Mucosa of stomach (tissue), 1 donor: ENCODE data around the gene MTCL1.

Experiments used
- H3K27me3 ChIP-seq: one replicate; pipeline ENCODE4 v1.7.0; 2013; ENCODE audit warnings: mild to moderate bottlenecking, low read length; ENCODE audit not compliant: control insufficient read depth, insufficient read depth
- H3K36me3 ChIP-seq: one replicate; pipeline ENCODE4 v1.7.0; 2013; ENCODE audit warnings: low read length; ENCODE audit not compliant: control insufficient read depth, insufficient read depth
- H3K4me1 ChIP-seq: one replicate; pipeline ENCODE4 v1.7.0; 2013; ENCODE audit warnings: mild to moderate bottlenecking, low read length; ENCODE audit not compliant: control insufficient read depth, insufficient read depth
- H3K4me3 ChIP-seq: one replicate; pipeline ENCODE4 v1.7.0; 2013; ENCODE audit warnings: low read length
- H3K9ac ChIP-seq: one replicate; pipeline ENCODE4 v1.7.0; 2013; ENCODE audit warnings: mild to moderate bottlenecking, low read length, moderate library complexity
- H3K9me3 ChIP-seq: one replicate; pipeline ENCODE4 v1.7.0; 2013; ENCODE audit warnings: mild to moderate bottlenecking, low read length, moderate library complexity; ENCODE audit not compliant: control insufficient read depth
- donor health status: Pancreatic carcinoma.

MTCL1 gene

DNA sequence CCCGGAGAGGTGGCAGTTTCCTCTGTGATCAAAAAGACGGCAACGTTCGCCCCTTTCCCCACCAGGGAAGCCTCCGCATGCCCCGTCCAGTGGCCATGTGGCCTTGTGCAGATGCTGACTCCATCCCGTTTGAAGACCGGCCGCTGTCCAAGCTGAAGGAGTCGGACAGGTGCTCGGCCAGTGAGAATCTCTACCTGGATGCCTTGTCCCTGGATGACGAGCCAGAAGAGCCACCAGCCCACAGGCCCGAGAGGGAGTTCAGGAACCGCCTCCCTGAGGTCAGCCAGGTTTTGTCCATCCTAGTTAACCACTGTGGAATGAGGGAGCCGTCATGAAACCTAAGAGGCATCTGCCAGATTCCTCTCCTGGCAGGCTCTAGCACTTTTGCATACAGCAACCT, 113.6 kb downstream of the MTCL1 start:
- H3K4me1 ChIP-seq: peaks cover 6% of the 10 kb centered on the region

DNA sequence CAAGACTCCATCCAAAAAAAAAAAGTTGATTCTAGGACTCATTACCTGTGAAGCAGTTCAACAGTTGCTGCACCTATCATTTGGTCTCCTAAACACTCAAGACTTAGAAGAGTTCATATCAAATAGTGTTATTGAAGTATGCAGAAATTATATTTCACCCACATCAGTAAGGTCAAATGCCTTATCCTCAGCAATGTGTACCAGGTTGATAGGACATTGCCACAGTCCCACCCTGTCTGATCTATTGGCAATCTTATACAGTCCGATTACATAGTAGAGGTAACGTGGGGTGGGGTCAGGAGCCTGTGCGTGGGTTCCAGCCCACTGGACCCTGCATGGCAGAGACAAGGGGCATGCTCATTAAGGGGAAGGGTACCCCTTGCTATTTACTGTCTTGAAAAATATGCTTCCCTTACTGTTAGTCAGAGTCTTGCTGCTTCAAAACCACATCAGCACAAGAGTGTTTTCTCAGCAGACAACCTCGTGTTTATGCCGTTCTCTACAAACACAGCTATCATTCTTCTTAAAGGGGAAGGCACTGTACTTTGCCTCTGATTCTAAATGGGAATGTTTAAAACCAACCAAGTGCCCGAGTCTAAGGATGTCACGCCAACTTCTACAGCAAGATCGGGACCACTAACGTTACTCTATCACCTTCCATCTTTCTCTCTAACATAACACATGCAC, 115.2 kb downstream of the MTCL1 start:
- no peaks in the 10 kb centered on the region for H3K9me3 ChIP-seq
- H3K4me1 ChIP-seq: peaks cover 6% of the 10 kb centered on the region
- H3K4me3 ChIP-seq: no peak overlapping the region
- no peaks in the 10 kb centered on the region for H3K36me3 ChIP-seq
- no peaks in the 10 kb centered on the region for H3K27me3 ChIP-seq
- no peak overlapping the region for H3K9ac ChIP-seq

More for the DNA sequence above, 113.6 kb downstream of the MTCL1 start:
- Histone ChIP-seq H3K9me3 (no peaks in the 10 kb centered on the region), H3K4me3 (no peak overlapping the region), H3K36me3 (no peaks in the 10 kb centered on the region), H3K27me3 (no peaks in the 10 kb centered on the region), H3K9ac (no peak overlapping the region)

DNA sequence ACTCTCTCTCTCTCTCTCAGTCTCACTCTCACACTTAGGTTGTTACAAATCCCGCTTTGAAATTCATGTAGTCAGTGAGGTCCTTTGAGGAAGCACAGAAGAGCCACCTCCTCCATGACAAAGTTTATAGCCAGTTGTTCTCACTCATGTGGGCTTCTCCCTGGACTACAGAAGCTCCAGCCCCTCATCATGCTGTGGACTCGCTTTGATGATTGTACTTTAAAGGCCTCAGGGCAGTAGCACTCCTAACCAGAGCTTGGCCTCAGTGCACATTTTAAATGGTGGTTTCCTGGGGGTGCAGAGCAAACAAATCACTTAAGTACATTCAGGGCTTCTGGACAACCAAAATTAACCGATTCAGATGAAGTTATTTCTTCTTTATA, 115.7 kb downstream of the MTCL1 start:
- no peak overlapping the region for H3K4me3 ChIP-seq
- H3K9ac ChIP-seq: no peak overlapping the region
- H3K27me3 ChIP-seq: no peaks in the 10 kb centered on the region
- H3K9me3 ChIP-seq: no peaks in the 10 kb centered on the region
- peaks cover 6% of the 10 kb centered on the region for H3K4me1 ChIP-seq
- H3K36me3 ChIP-seq: no peaks in the 10 kb centered on the region

DNA sequence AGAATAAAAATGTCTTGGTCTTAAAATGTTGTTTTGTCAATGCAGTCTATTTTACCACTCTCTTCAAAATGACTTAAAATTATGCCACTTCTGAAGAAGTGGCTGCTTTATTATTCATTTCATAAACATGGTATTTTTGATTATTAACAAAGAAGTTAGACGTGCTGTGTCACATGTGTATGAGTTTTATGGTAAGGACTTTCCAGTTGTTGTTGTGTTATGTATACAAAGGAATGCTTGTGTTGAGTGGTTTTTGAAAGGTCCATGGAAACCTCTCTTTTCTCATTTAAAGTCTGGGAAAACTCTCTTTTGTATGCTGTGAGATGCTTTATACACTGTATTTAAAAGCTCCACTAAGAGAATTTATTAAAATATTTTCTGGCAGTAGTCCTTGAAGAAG, 116.2 kb downstream of the MTCL1 start:
- H3K36me3 ChIP-seq: no peaks in the 10 kb centered on the region
- H3K9ac ChIP-seq: no peak overlapping the region
- no peaks in the 10 kb centered on the region for H3K9me3 ChIP-seq
- no peak overlapping the region for H3K4me3 ChIP-seq
- H3K4me1 ChIP-seq: peaks cover 6% of the 10 kb centered on the region
- no peaks in the 10 kb centered on the region for H3K27me3 ChIP-seq

DNA sequence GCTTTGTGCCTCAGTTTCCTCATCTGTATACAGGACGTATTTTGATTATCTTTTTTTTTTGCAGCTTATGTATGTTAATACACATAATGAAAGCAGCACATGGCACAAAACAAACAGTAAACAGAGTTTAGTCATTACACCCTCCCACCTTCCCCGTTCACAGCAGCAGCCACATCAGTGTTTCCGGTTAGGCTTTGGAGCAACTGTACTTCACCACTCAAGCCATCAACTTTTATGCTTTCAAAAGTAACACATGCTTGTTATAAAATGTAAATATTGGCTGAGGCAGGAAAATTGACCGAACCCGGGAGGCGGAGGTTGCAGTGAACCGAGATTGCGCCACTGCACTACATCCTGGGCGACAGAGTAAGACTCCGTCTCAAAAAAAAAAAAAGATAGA, 117.3 kb downstream of the MTCL1 start:
- Histone ChIP-seq H3K4me3 (no peak overlapping the region), H3K27me3 (no peaks in the 10 kb centered on the region), H3K4me1 (peaks cover 17% of the 10 kb centered on the region), H3K36me3 (no peaks in the 10 kb centered on the region), H3K9ac (no peak overlapping the region), H3K9me3 (no peaks in the 10 kb centered on the region)

DNA sequence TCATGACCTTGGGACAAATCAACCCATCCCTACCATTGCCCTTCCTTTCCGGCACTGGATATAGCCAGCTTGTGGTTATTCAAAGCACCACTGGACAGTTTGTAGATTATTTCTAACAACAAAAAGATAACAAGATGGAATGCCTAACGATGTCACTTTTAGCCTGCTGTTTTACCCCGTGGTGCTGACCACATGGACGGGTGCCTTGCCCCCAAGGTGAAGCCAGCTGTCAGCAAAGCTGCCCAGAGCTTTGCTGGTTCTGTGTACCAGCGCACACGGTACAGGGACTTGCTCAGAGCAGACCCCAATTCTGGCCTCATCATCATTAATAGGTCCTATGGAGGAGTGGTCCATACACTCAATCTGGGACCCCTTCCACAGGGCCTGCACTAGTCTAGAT, 118.2 kb downstream of the MTCL1 start:
- Histone ChIP-seq H3K4me1 (peaks cover 25% of the 10 kb centered on the region), H3K9ac (no peak overlapping the region), H3K4me3 (no peak overlapping the region), H3K9me3 (no peaks in the 10 kb centered on the region), H3K36me3 (no peaks in the 10 kb centered on the region), H3K27me3 (no peaks in the 10 kb centered on the region)

DNA sequence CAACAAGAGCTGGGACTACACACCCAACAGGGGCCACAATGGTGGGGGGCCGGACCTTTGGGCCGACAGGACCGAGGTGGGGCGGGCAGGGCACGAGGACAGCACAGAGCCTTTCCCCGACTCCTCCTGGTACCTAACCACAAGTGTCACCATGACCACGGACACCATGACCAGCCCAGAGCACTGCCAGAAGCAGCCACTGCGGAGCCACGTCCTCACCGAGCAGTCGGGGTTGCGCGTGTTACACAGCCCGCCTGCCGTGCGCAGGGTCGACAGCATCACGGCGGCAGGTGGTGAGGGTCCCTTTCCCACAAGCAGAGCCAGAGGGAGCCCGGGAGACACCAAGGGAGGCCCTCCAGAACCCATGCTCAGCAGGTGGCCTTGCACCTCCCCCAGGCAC, 119.5 kb downstream of the MTCL1 start:
- no peaks in the 10 kb centered on the region for H3K27me3 ChIP-seq
- no peaks in the 10 kb centered on the region for H3K36me3 ChIP-seq
- no peak overlapping the region for H3K4me3 ChIP-seq
- H3K4me1 ChIP-seq: peaks cover 32% of the 10 kb centered on the region
- no peak overlapping the region for H3K9ac ChIP-seq
- H3K9me3 ChIP-seq: no peaks in the 10 kb centered on the region

DNA sequence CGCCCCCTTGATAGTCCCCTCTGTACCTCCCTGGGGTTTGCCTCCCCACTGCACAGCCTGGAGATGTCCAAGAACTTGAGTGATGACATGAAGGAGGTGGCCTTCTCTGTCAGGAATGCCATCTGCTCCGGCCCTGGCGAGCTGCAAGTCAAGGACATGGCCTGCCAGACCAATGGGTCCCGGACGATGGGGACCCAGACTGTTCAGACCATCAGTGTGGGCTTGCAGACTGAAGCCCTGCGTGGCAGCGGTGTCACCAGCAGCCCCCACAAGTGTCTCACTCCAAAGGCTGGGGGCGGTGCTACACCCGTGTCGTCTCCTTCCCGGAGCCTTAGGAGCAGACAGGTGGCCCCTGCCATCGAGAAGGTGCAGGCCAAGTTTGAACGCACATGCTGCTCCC, 119.9 kb downstream of the MTCL1 start:
- Histone ChIP-seq H3K9me3 (no peaks in the 10 kb centered on the region), H3K4me1 (peaks cover 32% of the 10 kb centered on the region), H3K36me3 (no peaks in the 10 kb centered on the region), H3K4me3 (no peak overlapping the region), H3K27me3 (no peaks in the 10 kb centered on the region), H3K9ac (no peak overlapping the region)

DNA sequence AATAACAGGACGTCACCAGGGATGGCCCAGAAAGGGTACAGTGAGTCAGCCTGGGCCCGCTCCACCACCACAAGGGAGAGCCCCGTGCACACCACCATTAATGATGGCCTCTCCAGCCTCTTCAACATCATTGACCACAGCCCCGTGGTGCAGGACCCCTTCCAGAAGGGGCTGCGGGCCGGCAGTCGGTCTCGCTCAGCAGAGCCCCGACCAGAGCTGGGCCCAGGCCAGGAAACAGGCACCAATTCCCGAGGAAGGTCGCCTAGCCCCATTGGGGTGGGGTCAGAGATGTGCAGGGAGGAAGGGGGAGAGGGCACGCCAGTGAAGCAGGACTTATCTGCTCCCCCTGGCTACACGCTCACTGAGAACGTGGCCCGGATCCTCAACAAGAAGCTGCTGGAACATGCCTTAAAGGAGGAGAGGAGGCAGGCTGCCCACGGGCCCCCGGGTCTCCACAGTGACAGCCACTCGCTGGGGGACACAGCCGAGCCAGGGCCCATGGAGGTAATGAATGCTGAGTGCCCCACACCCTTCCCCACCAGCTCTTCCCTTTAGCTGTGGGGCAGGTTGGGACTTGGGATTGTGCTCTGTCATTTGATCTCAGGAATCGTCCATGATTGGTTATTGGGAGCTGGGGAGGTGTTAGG, 120.5 kb downstream of the MTCL1 start:
- no peak overlapping the region for H3K9ac ChIP-seq
- no peaks in the 10 kb centered on the region for H3K36me3 ChIP-seq
- H3K27me3 ChIP-seq: no peaks in the 10 kb centered on the region
- H3K4me1 ChIP-seq: peaks cover 27% of the 10 kb centered on the region
- H3K4me3 ChIP-seq: no peak overlapping the region
- H3K9me3 ChIP-seq: no peaks in the 10 kb centered on the region

DNA sequence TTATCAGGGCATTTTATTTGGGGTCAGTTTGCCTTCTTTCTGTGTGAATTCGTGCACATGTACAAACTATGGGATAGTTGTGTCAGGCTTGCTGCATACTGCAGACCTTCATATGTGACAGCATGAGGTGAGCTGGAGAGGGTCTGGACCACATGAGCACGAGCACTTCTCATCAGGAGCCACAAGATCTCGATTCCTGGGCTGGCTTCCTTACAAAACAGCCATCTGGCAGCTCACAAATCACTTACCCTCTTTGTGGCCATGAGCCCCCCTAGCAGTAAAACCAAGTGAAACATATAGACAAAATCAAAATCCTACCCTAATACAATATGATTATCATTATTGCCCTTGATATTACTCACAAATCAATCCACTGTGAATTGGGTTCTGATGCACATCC, 121.2 kb downstream of the MTCL1 start:
- H3K27me3 ChIP-seq: no peaks in the 10 kb centered on the region
- H3K9ac ChIP-seq: no peak overlapping the region
- H3K4me1 ChIP-seq: peaks cover 26% of the 10 kb centered on the region

DNA sequence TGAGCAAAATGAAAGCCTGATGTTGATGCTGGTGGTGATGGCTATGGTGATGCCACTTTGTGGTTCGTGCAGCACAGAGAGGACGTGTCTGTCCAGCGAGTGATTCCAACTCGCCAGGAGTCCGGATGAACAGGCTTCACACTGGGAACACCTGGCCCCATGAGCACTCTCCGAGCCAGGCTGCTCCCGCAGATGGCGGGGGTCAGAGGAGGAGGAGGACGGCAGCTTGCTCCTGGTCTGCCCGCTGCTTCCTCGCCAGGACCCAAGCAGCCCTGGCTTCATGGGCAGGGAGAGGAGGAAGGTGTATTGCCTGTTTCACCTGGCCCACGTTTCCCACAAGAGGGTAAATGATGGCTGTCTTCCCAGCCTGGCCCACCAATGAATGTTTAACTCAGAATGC, 121.6 kb downstream of the MTCL1 start:
- Histone ChIP-seq H3K4me3 (no peak overlapping the region), H3K9ac (no peak overlapping the region), H3K9me3 (no peaks in the 10 kb centered on the region), H3K27me3 (no peaks in the 10 kb centered on the region), H3K36me3 (no peaks in the 10 kb centered on the region), H3K4me1 (peaks cover 26% of the 10 kb centered on the region)

More for the DNA sequence above, 121.2 kb downstream of the MTCL1 start:
- Histone ChIP-seq H3K36me3 (no peaks in the 10 kb centered on the region), H3K9me3 (no peaks in the 10 kb centered on the region), H3K4me3 (no peak overlapping the region)

DNA sequence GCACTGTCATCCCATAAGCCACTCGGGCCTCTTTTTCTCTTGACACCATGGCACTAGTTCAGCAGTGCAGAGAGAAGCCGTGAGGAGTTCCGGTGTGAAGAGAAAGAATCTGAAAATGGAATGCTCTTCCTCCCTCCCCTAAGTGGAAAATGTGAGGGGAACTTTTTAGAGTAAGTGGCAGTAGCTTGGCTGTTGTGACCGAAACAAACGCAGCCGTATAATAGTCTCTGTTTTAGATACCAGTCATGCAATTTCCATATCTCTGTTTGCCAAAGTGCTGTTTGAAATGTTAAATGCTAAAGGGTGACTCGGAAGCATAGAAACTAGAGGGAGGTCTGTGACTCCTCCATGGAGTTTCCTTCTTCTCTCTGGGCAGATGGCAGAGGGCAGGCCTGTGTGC, 122.9 kb downstream of the MTCL1 start:
- Histone ChIP-seq H3K4me3 (no peak overlapping the region), H3K27me3 (no peaks in the 10 kb centered on the region), H3K36me3 (no peaks in the 10 kb centered on the region), H3K4me1 (peaks cover 26% of the 10 kb centered on the region), H3K9me3 (no peaks in the 10 kb centered on the region), H3K9ac (no peak overlapping the region)
